Measurements from ENCODE around the gene GRAP2.

GRAP2 gene

GRCh38 chr22:40021401-40022000 lies 120.6 kb downstream of the GRAP2 start:
- DNase-seq: peak; percentile 75

GRCh38 chr22:40022536-40023240 lies 121.8 kb downstream of the GRAP2 start:
- peak; percentile 82 for DNase-seq

Data from NCI-H1694 (cell line).